ENCODE measurements around the gene GALNT10. TPM values are rescaled to one million over a fixed set of nuclear protein-coding genes. Genes with fewer than 3 reads are reported as not detected.

Gene GALNT10
- 23.1 TPM for polyA plus RNA-seq (2013, experiment 1 of 2)
- polyA plus RNA-seq (2013, experiment 2 of 2) = 22.1 TPM

DNA sequence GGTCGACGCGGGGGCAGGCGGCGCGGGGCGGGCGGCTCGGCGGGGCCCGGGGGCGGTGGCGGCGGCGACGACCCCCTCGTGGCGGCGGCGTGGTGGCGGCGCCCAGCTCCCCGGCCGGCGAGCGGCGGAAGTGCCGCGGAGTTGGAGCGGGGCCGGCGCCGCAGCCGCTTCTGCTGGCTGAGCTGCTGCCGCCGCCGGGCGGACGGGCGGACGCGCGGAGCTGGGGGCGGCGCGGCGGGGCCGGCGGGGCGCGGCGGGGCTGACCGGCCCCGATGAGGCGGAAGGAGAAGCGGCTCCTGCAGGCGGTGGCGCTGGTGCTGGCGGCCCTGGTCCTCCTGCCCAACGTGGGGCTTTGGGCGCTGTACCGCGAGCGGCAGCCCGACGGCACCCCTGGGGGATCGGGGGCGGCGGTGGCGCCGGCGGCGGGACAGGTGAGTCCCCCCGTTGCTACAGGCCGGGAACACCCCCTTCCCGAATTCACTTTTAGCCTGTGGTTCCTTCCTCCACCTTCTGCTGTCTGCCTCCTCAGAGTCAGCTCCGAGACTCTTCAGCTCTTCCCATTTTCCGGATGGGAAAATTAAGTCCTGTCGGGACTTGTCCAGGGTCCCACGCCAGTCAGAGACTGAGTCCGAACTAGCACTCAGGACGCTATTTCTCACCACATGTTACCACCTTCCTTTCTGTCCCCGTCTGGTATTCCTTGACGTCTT, at the start of gene GALNT10:
Gene GALNT10 (plus strand): TSS at position 139 of the 710 bp plus-strand sequence. CDS start 134 bp downstream, at position 273.
- Histone ChIP-seq H3K4me1 (ENCODE audit: control insufficient read depth, low read depth, low read length) (peaks cover 15% of the 10 kb centered on the region), H4K5ac (ENCODE audit: low read length) (no peak within 1 kb of the TSS), H3K9ac (ENCODE audit: low read length) (peak within 1 kb of the TSS; percentile 64), H3K79me1 (ENCODE audit: low read length) (peaks cover 9% of the 10 kb centered on the region), H3K36me3 (ENCODE audit: control insufficient read depth, insufficient read depth, low read length) (no peaks in the 10 kb centered on the region), H4K8ac (ENCODE audit: low read depth, low read length) (peak within 1 kb of the TSS; percentile 66), H3K79me2 (ENCODE audit: control insufficient read depth, insufficient read depth, low read length) (peaks cover 7% of the 10 kb centered on the region), H3K4ac (ENCODE audit: low read depth, low read length) (peak within 1 kb of the TSS; percentile 92), H3K56ac (ENCODE audit: low read length) (peak within 1 kb of the TSS; percentile 77), H3K4me3 (ENCODE audit: low read length) (peak within 1 kb of the TSS; percentile 55), H2BK120ac (ENCODE audit: low read depth, low read length) (peak within 1 kb of the TSS; percentile 78), H3K4me2 (ENCODE audit: low read length) (peak within 1 kb of the TSS; percentile 79), H3K23ac (ENCODE audit: low read length) (no peak within 1 kb of the TSS), H3K27ac (ENCODE audit: low read depth, low read length) (no peak within 1 kb of the TSS), H2BK15ac (replicated peaks; ENCODE audit: low read depth) (peak within 1 kb of the TSS; percentile 25), H2BK5ac (ENCODE audit: low read length) (no peak within 1 kb of the TSS), H3K27me3 (ENCODE audit: insufficient read depth, low read length, poor library complexity) (peaks cover 6% of the 10 kb centered on the region), H2AK5ac (ENCODE audit: low read length) (no peak within 1 kb of the TSS), H3K18ac (ENCODE audit: low read length) (peak within 1 kb of the TSS; percentile 98)
- WGBS (ENCODE audit: extremely low coverage, insufficient coverage, low lambda C conversion rate) = no CpG with 5 or more reads among the region's 84 CpGs
- peak; percentile 71 for DNase-seq

GRCh38 chr5:154141745-154142221, 48.8 kb upstream of the GALNT10 start:
- no peak overlapping the region for H3K18ac ChIP-seq (ENCODE audit: low read length)
- H3K4ac ChIP-seq (ENCODE audit: low read depth, low read length) = no peak overlapping the region
- no peaks in the 10 kb centered on the region for H3K36me3 ChIP-seq (ENCODE audit: control insufficient read depth, insufficient read depth, low read length)
- no peak overlapping the region for H3K9ac ChIP-seq (ENCODE audit: low read length)
- H3K4me1 ChIP-seq (ENCODE audit: control insufficient read depth, low read depth, low read length) = peaks cover 8% of the 10 kb centered on the region
- H3K27me3 ChIP-seq (ENCODE audit: insufficient read depth, low read length, poor library complexity) = no peaks in the 10 kb centered on the region
- no peak overlapping the region for H2AK5ac ChIP-seq (ENCODE audit: low read length)
- H3K79me2 ChIP-seq (ENCODE audit: control insufficient read depth, insufficient read depth, low read length) = no peaks in the 10 kb centered on the region
- no peak overlapping the region for H3K4me3 ChIP-seq (ENCODE audit: low read length)
- WGBS (ENCODE audit: extremely low coverage, insufficient coverage, low lambda C conversion rate) = no CpG with 5 or more reads among the region's 1 CpG
- no peaks in the 10 kb centered on the region for H3K79me1 ChIP-seq (ENCODE audit: low read length)
- no peak overlapping the region for H2BK5ac ChIP-seq (ENCODE audit: low read length)
- H2BK15ac ChIP-seq (replicated peaks; ENCODE audit: low read depth) = no peak overlapping the region
- no peak overlapping the region for H3K4me2 ChIP-seq (ENCODE audit: low read length)
- no peak overlapping the region for H4K8ac ChIP-seq (ENCODE audit: low read depth, low read length)
- H3K56ac ChIP-seq (ENCODE audit: low read length) = no peak overlapping the region
- DNase-seq = peak; percentile 43
- no peak overlapping the region for H2BK120ac ChIP-seq (ENCODE audit: low read depth, low read length)
- H4K5ac ChIP-seq (ENCODE audit: low read length) = no peak overlapping the region
- no peak overlapping the region for H3K23ac ChIP-seq (ENCODE audit: low read length)
- no peak overlapping the region for H3K27ac ChIP-seq (ENCODE audit: low read depth, low read length)

DNA sequence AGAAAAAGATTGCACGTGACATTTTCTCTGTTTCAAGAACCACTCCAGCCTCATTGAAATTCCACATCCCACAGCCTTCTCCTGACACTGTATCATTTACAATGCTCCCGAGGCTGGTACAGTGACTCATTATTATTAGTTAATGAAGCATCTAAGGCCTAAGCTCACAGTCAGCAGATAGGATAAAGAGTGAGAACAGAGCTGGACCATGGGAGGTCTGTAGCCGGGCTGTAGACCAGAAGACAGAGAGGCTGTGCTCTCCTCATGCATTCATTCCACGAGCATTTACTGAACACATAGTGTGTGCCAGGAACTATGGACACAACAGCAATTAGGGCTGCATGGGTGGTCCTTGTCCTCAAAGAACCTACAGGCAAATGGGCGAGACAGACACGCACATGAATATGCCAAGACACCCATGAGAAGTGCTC, 47.3 kb upstream of the GALNT10 start:
- Histone ChIP-seq H2BK120ac (ENCODE audit: low read depth, low read length) (no peak overlapping the region), H3K27ac (ENCODE audit: low read depth, low read length) (no peak overlapping the region), H3K18ac (ENCODE audit: low read length) (no peak overlapping the region), H3K4me1 (ENCODE audit: control insufficient read depth, low read depth, low read length) (peaks cover 8% of the 10 kb centered on the region), H3K27me3 (ENCODE audit: insufficient read depth, low read length, poor library complexity) (no peaks in the 10 kb centered on the region), H3K56ac (ENCODE audit: low read length) (no peak overlapping the region), H2BK5ac (ENCODE audit: low read length) (no peak overlapping the region), H3K9ac (ENCODE audit: low read length) (no peak overlapping the region), H3K4ac (ENCODE audit: low read depth, low read length) (no peak overlapping the region), H4K8ac (ENCODE audit: low read depth, low read length) (no peak overlapping the region), H4K5ac (ENCODE audit: low read length) (no peak overlapping the region), H3K79me2 (ENCODE audit: control insufficient read depth, insufficient read depth, low read length) (no peaks in the 10 kb centered on the region), H2AK5ac (ENCODE audit: low read length) (no peak overlapping the region), H3K4me2 (ENCODE audit: low read length) (no peak overlapping the region), H3K79me1 (ENCODE audit: low read length) (no peaks in the 10 kb centered on the region), H2BK15ac (replicated peaks; ENCODE audit: low read depth) (no peak overlapping the region), H3K4me3 (ENCODE audit: low read length) (no peak overlapping the region), H3K23ac (ENCODE audit: low read length) (no peak overlapping the region), H3K36me3 (ENCODE audit: control insufficient read depth, insufficient read depth, low read length) (no peaks in the 10 kb centered on the region)
- no CpG with 5 or more reads among the region's 6 CpGs for WGBS (ENCODE audit: extremely low coverage, insufficient coverage, low lambda C conversion rate)
- no peak for DNase-seq

DNA sequence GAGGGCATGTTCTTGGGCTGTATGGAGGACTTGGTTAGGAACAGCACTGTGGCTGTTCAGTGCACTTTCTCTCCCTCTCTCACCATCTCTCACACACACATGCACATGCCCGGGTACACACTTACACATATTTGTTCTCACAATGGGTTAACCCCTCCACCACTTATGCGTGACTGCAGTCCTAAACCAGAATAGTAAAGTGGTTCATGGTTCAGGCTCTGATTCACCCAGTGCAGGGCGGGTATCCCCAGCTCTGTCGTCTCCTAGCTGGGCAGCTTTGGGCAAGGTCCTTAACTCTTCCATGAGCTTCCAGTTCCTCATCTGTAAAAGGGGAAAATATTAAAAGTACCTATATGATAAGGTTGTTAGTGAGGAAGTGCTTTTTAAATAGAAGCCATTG, 45.3 kb upstream of the GALNT10 start:
- Histone ChIP-seq H3K4me2 (ENCODE audit: low read length) (no peak overlapping the region), H3K36me3 (ENCODE audit: control insufficient read depth, insufficient read depth, low read length) (no peaks in the 10 kb centered on the region), H3K18ac (ENCODE audit: low read length) (no peak overlapping the region), H3K4me1 (ENCODE audit: control insufficient read depth, low read depth, low read length) (peaks cover 5% of the 10 kb centered on the region), H4K5ac (ENCODE audit: low read length) (no peak overlapping the region), H3K4ac (ENCODE audit: low read depth, low read length) (no peak overlapping the region), H3K9ac (ENCODE audit: low read length) (no peak overlapping the region), H2BK15ac (replicated peaks; ENCODE audit: low read depth) (no peak overlapping the region), H3K27me3 (ENCODE audit: insufficient read depth, low read length, poor library complexity) (no peaks in the 10 kb centered on the region), H3K23ac (ENCODE audit: low read length) (no peak overlapping the region), H3K27ac (ENCODE audit: low read depth, low read length) (no peak overlapping the region), H2BK120ac (ENCODE audit: low read depth, low read length) (no peak overlapping the region), H2AK5ac (ENCODE audit: low read length) (no peak overlapping the region), H4K8ac (ENCODE audit: low read depth, low read length) (no peak overlapping the region), H3K79me1 (ENCODE audit: low read length) (no peaks in the 10 kb centered on the region), H3K79me2 (ENCODE audit: control insufficient read depth, insufficient read depth, low read length) (no peaks in the 10 kb centered on the region), H3K56ac (ENCODE audit: low read length) (no peak overlapping the region), H3K4me3 (ENCODE audit: low read length) (no peak overlapping the region), H2BK5ac (ENCODE audit: low read length) (no peak overlapping the region)
- DNase-seq = no peak
- no CpG with 5 or more reads among the region's 4 CpGs for WGBS (ENCODE audit: extremely low coverage, insufficient coverage, low lambda C conversion rate)

GRCh38 chr5:154146409-154146808, 44.1 kb upstream of the GALNT10 start:
- Histone ChIP-seq H2AK5ac (ENCODE audit: low read length) (no peak overlapping the region), H3K27ac (ENCODE audit: low read depth, low read length) (no peak overlapping the region), H3K4ac (ENCODE audit: low read depth, low read length) (no peak overlapping the region), H4K5ac (ENCODE audit: low read length) (no peak overlapping the region), H2BK120ac (ENCODE audit: low read depth, low read length) (no peak overlapping the region), H3K79me2 (ENCODE audit: control insufficient read depth, insufficient read depth, low read length) (no peaks in the 10 kb centered on the region), H2BK15ac (replicated peaks; ENCODE audit: low read depth) (no peak overlapping the region), H3K56ac (ENCODE audit: low read length) (no peak overlapping the region), H2BK5ac (ENCODE audit: low read length) (no peak overlapping the region), H3K9ac (ENCODE audit: low read length) (no peak overlapping the region), H3K27me3 (ENCODE audit: insufficient read depth, low read length, poor library complexity) (no peaks in the 10 kb centered on the region), H3K23ac (ENCODE audit: low read length) (no peak overlapping the region), H3K79me1 (ENCODE audit: low read length) (no peaks in the 10 kb centered on the region), H3K18ac (ENCODE audit: low read length) (no peak overlapping the region), H3K4me1 (ENCODE audit: control insufficient read depth, low read depth, low read length) (peaks cover 5% of the 10 kb centered on the region), H3K36me3 (ENCODE audit: control insufficient read depth, insufficient read depth, low read length) (no peaks in the 10 kb centered on the region), H3K4me2 (ENCODE audit: low read length) (no peak overlapping the region), H3K4me3 (ENCODE audit: low read length) (no peak overlapping the region), H4K8ac (ENCODE audit: low read depth, low read length) (no peak overlapping the region)
- DNase-seq = no peak

DNA sequence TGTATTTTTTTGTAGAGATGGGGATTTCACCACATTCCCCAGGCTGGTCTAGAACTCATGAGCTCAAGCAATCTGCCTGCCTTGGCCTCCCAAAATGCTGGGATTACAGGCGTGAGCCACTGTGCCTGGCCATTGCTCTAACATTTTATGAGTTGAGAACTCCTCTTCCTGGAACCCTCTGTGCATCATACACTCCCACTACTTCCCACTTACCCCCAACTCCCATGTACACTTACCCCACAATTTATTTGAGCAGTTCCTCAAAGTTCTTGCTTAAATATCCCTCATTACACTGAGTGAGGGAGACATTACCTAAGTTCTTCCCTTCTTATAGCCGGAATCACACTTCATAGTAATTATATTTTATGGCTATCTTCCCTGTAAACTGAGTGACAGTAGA, 42.9 kb upstream of the GALNT10 start:
- DNase-seq = no peak
- Histone ChIP-seq H3K4ac (ENCODE audit: low read depth, low read length) (no peak overlapping the region), H3K18ac (ENCODE audit: low read length) (no peak overlapping the region), H3K9ac (ENCODE audit: low read length) (no peak overlapping the region), H2BK5ac (ENCODE audit: low read length) (no peak overlapping the region), H3K23ac (ENCODE audit: low read length) (no peak overlapping the region), H3K27me3 (ENCODE audit: insufficient read depth, low read length, poor library complexity) (no peaks in the 10 kb centered on the region), H2BK120ac (ENCODE audit: low read depth, low read length) (no peak overlapping the region), H3K4me1 (ENCODE audit: control insufficient read depth, low read depth, low read length) (peaks cover 2% of the 10 kb centered on the region), H3K4me3 (ENCODE audit: low read length) (no peak overlapping the region), H3K27ac (ENCODE audit: low read depth, low read length) (no peak overlapping the region), H3K79me2 (ENCODE audit: control insufficient read depth, insufficient read depth, low read length) (no peaks in the 10 kb centered on the region), H3K36me3 (ENCODE audit: control insufficient read depth, insufficient read depth, low read length) (no peaks in the 10 kb centered on the region), H3K56ac (ENCODE audit: low read length) (no peak overlapping the region), H3K4me2 (ENCODE audit: low read length) (no peak overlapping the region), H3K79me1 (ENCODE audit: low read length) (no peaks in the 10 kb centered on the region), H4K8ac (ENCODE audit: low read depth, low read length) (no peak overlapping the region), H2AK5ac (ENCODE audit: low read length) (no peak overlapping the region), H2BK15ac (replicated peaks; ENCODE audit: low read depth) (no peak overlapping the region), H4K5ac (ENCODE audit: low read length) (no peak overlapping the region)
- WGBS (ENCODE audit: extremely low coverage, insufficient coverage, low lambda C conversion rate) = no CpG with 5 or more reads among the region's 2 CpGs

Data from mesendoderm (in vitro differentiated cells).